Skeletal muscle satellite cell (primary cell): ENCODE measurements around the gene CRTC1.
A peak's percentile ranks its signal among the peaks of the same experiment; 100 is the strongest.

ENCODE experiments used
- H3K27me3 ChIP-seq: 2 replicates; pipeline ENCODE4 v1.7.0; 2013; ENCODE audit warnings: low read length; ENCODE audit not compliant: control insufficient read depth, insufficient read depth
- H3K36me3 ChIP-seq: 2 replicates; pipeline ENCODE4 v1.7.0; 2013; ENCODE audit warnings: mild to moderate bottlenecking, control low read depth, low read length; ENCODE audit not compliant: insufficient read depth
- H3K4me1 ChIP-seq: 2 replicates; pipeline ENCODE4 v1.7.0; 2013; ENCODE audit warnings: low read length; ENCODE audit not compliant: control insufficient read depth, insufficient read depth
- H3K4me2 ChIP-seq: 2 replicates; pipeline ENCODE4 v1.7.0; 2013; ENCODE audit warnings: mild to moderate bottlenecking, low read length
- H3K4me3 ChIP-seq: 2 replicates; pipeline ENCODE4 v1.7.0; 2013; ENCODE audit warnings: low read length
- H3K9ac ChIP-seq: 2 replicates; pipeline ENCODE4 v1.7.0; 2013; ENCODE audit warnings: mild to moderate bottlenecking, low read depth, low read length, moderate library complexity
- H3K9me3 ChIP-seq: replicated peaks from 2 replicates; pipeline ENCODE4 v1.7.0; 2013; ENCODE audit warnings: mild to moderate bottlenecking, control low read depth, low read length

Gene CRTC1

GRCh38 chr19:18687740-18688465 lies 4.4 kb downstream of the CRTC1 start:
- H3K9ac ChIP-seq, result no peak overlapping the region
- H3K36me3 ChIP-seq, result no peaks in the 10 kb centered on the region
- H3K9me3 ChIP-seq, result no peaks in the 10 kb centered on the region
- peaks cover 21% of the 10 kb centered on the region for H3K4me1 ChIP-seq
- H3K4me3 ChIP-seq, result no peak overlapping the region
- no peak overlapping the region for H3K4me2 ChIP-seq
- no peaks in the 10 kb centered on the region for H3K27me3 ChIP-seq

- H3K9ac ChIP-seq, result no peak overlapping the region
- peaks cover 14% of the 10 kb centered on the region for H3K4me1 ChIP-seq
- H3K36me3 ChIP-seq, result no peaks in the 10 kb centered on the region
- no peaks in the 10 kb centered on the region for H3K27me3 ChIP-seq
- no peak overlapping the region for H3K4me3 ChIP-seq
- no peak overlapping the region for H3K4me2 ChIP-seq
- no peaks in the 10 kb centered on the region for H3K9me3 ChIP-seq
These were observed 12.5 kb downstream of the CRTC1 start for GRCh38 chr19:18696023-18696422.

- peaks cover 18% of the 10 kb centered on the region for H3K4me1 ChIP-seq
- H3K9me3 ChIP-seq, result no peaks in the 10 kb centered on the region
- no peak overlapping the region for H3K9ac ChIP-seq
- H3K36me3 ChIP-seq, result no peaks in the 10 kb centered on the region
- H3K4me3 ChIP-seq, result no peak overlapping the region
- H3K4me2 ChIP-seq, result no peak overlapping the region
- no peaks in the 10 kb centered on the region for H3K27me3 ChIP-seq
These were observed 14.2 kb downstream of the CRTC1 start for GRCh38 chr19:18697680-18698079.

GRCh38 chr19:18698321-18699167 lies 15.1 kb downstream of the CRTC1 start:
- no peak overlapping the region for H3K4me2 ChIP-seq
- no peaks in the 10 kb centered on the region for H3K9me3 ChIP-seq
- H3K9ac ChIP-seq, result no peak overlapping the region
- H3K36me3 ChIP-seq, result no peaks in the 10 kb centered on the region
- peaks cover 18% of the 10 kb centered on the region for H3K4me1 ChIP-seq
- no peak overlapping the region for H3K4me3 ChIP-seq
- H3K27me3 ChIP-seq, result no peaks in the 10 kb centered on the region

GRCh38 chr19:18699403-18700054 lies 16.0 kb downstream of the CRTC1 start:
- Histone ChIP-seq H3K4me1 (peaks cover 18% of the 10 kb centered on the region), H3K4me2 (no peak overlapping the region), H3K27me3 (no peaks in the 10 kb centered on the region), H3K4me3 (no peak overlapping the region), H3K36me3 (no peaks in the 10 kb centered on the region), H3K9me3 (no peaks in the 10 kb centered on the region), H3K9ac (no peak overlapping the region)

- no peaks in the 10 kb centered on the region for H3K27me3 ChIP-seq
- H3K4me2 ChIP-seq, result peak overlapping the region; percentile 97
- H3K4me1 ChIP-seq, result peaks cover 18% of the 10 kb centered on the region
- peak overlapping the region; percentile 60 for H3K9ac ChIP-seq
- H3K36me3 ChIP-seq, result no peaks in the 10 kb centered on the region
- H3K4me3 ChIP-seq, result peak overlapping the region; percentile 66
- H3K9me3 ChIP-seq, result no peaks in the 10 kb centered on the region
These were observed 17.2 kb downstream of the CRTC1 start for GRCh38 chr19:18700501-18701249.

- Histone ChIP-seq H3K27me3 (no peaks in the 10 kb centered on the region), H3K4me3 (peak overlapping the region; percentile 66), H3K4me1 (peaks cover 18% of the 10 kb centered on the region), H3K9ac (no peak overlapping the region), H3K9me3 (no peaks in the 10 kb centered on the region), H3K4me2 (peak overlapping the region; percentile 97), H3K36me3 (no peaks in the 10 kb centered on the region)
These were observed 17.7 kb downstream of the CRTC1 start for GRCh38 chr19:18701250-18701608.

GRCh38 chr19:18704054-18704453 lies 20.6 kb downstream of the CRTC1 start:
- H3K36me3 ChIP-seq, result no peaks in the 10 kb centered on the region
- no peak overlapping the region for H3K9ac ChIP-seq
- H3K9me3 ChIP-seq, result no peaks in the 10 kb centered on the region
- H3K27me3 ChIP-seq, result no peaks in the 10 kb centered on the region
- peaks cover 18% of the 10 kb centered on the region for H3K4me1 ChIP-seq
- H3K4me2 ChIP-seq, result no peak overlapping the region
- H3K4me3 ChIP-seq, result no peak overlapping the region

GRCh38 chr19:18704971-18705370 lies 21.5 kb downstream of the CRTC1 start:
- H3K27me3 ChIP-seq, result no peaks in the 10 kb centered on the region
- peaks cover 14% of the 10 kb centered on the region for H3K4me1 ChIP-seq
- no peak overlapping the region for H3K4me2 ChIP-seq
- H3K36me3 ChIP-seq, result no peaks in the 10 kb centered on the region
- no peak overlapping the region for H3K4me3 ChIP-seq
- H3K9ac ChIP-seq, result no peak overlapping the region
- H3K9me3 ChIP-seq, result no peaks in the 10 kb centered on the region

- Histone ChIP-seq H3K4me3 (no peak overlapping the region), H3K4me2 (no peak overlapping the region), H3K27me3 (no peaks in the 10 kb centered on the region), H3K9me3 (no peaks in the 10 kb centered on the region), H3K4me1 (no peaks in the 10 kb centered on the region), H3K36me3 (no peaks in the 10 kb centered on the region), H3K9ac (no peak overlapping the region)
These were observed 25.2 kb downstream of the CRTC1 start for GRCh38 chr19:18708452-18709231.
